Vagina (tissue), 2 donors: ENCODE measurements around the gene WDFY2. TPM values are rescaled to one million over a fixed set of nuclear protein-coding genes. Genes with fewer than 3 reads are reported as not detected.

Experiments used
- DNase-seq, 2 donors: peaks; one replicate each; pipeline ENCODE4 v3.0.0-alpha.2; 2017; ENCODE audit errors: extremely low spot score in 2 of 2
- H3K27ac ChIP-seq: fragments of 200-600 bp; sonication (generic); one replicate; pipeline ENCODE4 v1.5.1; 2019
- H3K27me3 ChIP-seq: fragments of 200-600 bp; sonication (generic); one replicate; pipeline ENCODE4 v1.5.1; 2019
- H3K36me3 ChIP-seq, 2 donors: fragments of 200-600 bp; sonication (generic); one replicate each; pipeline ENCODE4 v1.5.1; 2017 to 2019
- H3K4me1 ChIP-seq: fragments of 200-600 bp; sonication (generic); one replicate; pipeline ENCODE4 v1.5.1; 2019
- H3K4me3 ChIP-seq, 2 donors: fragments of 200-600 bp; sonication (generic); 1 replicate in 1 of 2; 2 replicates in 1 of 2; pipeline ENCODE4 v1.5.1; 2016 to 2019
- H3K9me3 ChIP-seq: fragments of 200-600 bp; sonication (generic); one replicate; pipeline ENCODE4 v1.5.1; 2019
- POLR2A ChIP-seq, 2 donors: fragments of 450-650 bp; IDR thresholded peaks; one replicate each; pipeline ENCODE4 v1.6.1; 2017; ENCODE audit warnings: antibody characterized with exemption in 2 of 2, mild to moderate bottlenecking in 2 of 2, moderate library complexity in 2 of 2
- POLR2AphosphoS5 ChIP-seq, 2 donors: sonication (generic); formaldehyde crosslinking; IDR thresholded peaks; one replicate each; pipeline ENCODE4 v1.9.0; 2017; ENCODE audit warnings: antibody characterized with exemption in 2 of 2, mild to moderate bottlenecking in 2 of 2, low read depth in 1 of 2; ENCODE audit not compliant: insufficient read depth in 1 of 2
- intact Hi-C: fragments of 100-400 bp; cut with DNase I; formaldehyde crosslinking; loops from one replicate; pipeline ENCODE4 v1.15.1; 2023
- total RNA-seq: library from RNA; depleted of rRNA; stranded (reverse); fragments of >200 nt; gene quantifications from one replicate; pipeline ENCODE4 v1.2.3, GENCODE V29; 2016
- TF ChIP-seq, protein P1 (sequence below), 3 experiments: fragments of 450-650 bp in 2 of 3; fragments of 200-600 bp in 1 of 3; sonication (generic) in 1 of 3; IDR thresholded peaks; one replicate each; pipeline ENCODE4 v1.5.1; 2017 to 2019; ENCODE audit warnings: antibody characterized with exemption in 3 of 3, mild to moderate bottlenecking in 2 of 3, moderate library complexity in 2 of 3

Gene WDFY2
- total RNA-seq, 1 donor from 2014 or later: 26.3 TPM

DNA sequence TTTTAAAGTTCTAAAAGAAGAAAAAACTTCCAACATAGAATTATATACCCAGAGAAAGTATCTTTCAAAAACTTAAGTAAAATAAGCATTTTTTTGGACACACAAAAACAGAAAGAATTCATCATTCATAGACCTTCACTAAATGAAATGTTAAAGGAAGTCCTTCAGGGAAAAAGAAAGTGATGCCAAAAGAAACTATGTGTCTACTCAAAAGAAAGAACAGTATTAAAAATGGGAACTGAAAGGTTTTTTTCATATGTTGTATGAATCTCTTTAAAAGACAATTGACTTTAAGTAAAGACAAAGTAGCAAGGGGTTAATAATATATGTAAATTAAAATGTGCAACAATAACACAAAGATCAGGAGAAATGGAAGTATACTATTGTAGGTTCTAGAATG is 123.2 kb downstream of the WDFY2 start:
- Histone ChIP-seq H3K4me1 (no peaks in the 10 kb centered on the region), H3K27me3 (no peaks in the 10 kb centered on the region), H3K9me3 (no peaks in the 10 kb centered on the region), H3K4me3 (no peak overlapping the region), H3K27ac (no peak overlapping the region), H3K36me3 (no peaks in the 10 kb centered on the region)
- intact Hi-C loops: loop anchor here (10.0 kb wide), 1 partner anchor 797 kb away; no protein-coding TSS in a partner anchor
- no peak for DNase-seq
- TF ChIP-seq, protein P1, sequence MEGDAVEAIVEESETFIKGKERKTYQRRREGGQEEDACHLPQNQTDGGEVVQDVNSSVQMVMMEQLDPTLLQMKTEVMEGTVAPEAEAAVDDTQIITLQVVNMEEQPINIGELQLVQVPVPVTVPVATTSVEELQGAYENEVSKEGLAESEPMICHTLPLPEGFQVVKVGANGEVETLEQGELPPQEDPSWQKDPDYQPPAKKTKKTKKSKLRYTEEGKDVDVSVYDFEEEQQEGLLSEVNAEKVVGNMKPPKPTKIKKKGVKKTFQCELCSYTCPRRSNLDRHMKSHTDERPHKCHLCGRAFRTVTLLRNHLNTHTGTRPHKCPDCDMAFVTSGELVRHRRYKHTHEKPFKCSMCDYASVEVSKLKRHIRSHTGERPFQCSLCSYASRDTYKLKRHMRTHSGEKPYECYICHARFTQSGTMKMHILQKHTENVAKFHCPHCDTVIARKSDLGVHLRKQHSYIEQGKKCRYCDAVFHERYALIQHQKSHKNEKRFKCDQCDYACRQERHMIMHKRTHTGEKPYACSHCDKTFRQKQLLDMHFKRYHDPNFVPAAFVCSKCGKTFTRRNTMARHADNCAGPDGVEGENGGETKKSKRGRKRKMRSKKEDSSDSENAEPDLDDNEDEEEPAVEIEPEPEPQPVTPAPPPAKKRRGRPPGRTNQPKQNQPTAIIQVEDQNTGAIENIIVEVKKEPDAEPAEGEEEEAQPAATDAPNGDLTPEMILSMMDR (IDR thresholded peaks at IDR 0.05): no peak
- TF ChIP-seq POLR2A (IDR thresholded peaks at IDR 0.05) (no peak), POLR2AphosphoS5 (IDR thresholded peaks at IDR 0.05; ENCODE audit: insufficient read depth in 1 of 2, low read depth in 1 of 2) (no peak)

DNA sequence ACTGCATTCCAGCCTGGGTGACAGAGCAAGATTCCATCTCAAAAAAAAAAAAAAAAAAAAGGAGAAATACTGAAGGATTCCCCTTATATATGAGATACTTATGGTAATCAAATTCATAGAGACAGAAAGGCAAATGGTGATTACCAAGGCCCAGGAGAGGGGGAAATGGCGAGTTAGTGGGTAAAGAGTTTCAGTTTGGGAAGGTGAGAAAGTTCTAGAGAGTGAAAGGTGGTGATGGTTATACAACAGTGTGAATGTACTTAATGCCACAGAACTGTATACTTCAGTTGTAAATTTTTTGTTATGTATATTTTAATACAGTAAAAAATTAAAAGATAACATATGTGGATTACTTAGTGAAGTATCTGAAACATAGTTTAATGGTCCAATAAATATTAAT is 129.5 kb downstream of the WDFY2 start:
- H3K27me3 ChIP-seq: no peaks in the 10 kb centered on the region
- no peak for DNase-seq
- intact Hi-C loops: no loop called here
- no peaks in the 10 kb centered on the region for H3K4me1 ChIP-seq
- TF ChIP-seq POLR2AphosphoS5 (IDR thresholded peaks at IDR 0.05; ENCODE audit: insufficient read depth in 1 of 2, low read depth in 1 of 2): no peak
- TF ChIP-seq, protein P1 (IDR thresholded peaks at IDR 0.05): no peak
- TF ChIP-seq POLR2A (IDR thresholded peaks at IDR 0.05): no peak
- peaks cover 0 to 3% of the 10 kb centered on the region in 2 donors for H3K36me3 ChIP-seq
- H3K9me3 ChIP-seq: no peaks in the 10 kb centered on the region
- H3K4me3 ChIP-seq: no peak overlapping the region
- no peak overlapping the region for H3K27ac ChIP-seq

DNA sequence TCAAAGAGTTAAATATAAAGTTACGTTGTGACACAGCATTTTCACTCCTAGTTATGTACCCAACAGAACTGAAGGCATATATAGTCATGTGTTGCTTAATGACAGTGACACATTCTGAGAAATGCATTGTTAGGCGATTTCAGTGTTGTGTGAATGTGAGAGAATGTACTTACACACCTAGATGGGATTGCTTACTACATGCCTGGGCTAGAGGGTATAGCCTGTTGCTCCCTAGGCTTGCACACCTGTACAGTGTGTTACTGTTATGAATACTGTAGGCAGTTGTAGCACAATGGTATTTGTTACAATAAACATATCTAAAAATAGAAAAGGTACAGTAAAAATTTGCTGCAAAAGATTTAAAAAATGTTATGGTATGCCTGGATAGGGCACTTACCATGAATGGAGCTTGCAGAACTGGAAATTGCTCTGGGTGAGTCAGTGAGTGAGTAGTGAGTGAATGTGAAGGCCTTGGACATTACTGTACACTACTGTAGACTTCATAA is 130.5 kb downstream of the WDFY2 start:
- intact Hi-C loops: no loop called here
- H3K27ac ChIP-seq: peak overlapping the region; percentile 30
- peak in 1 of 2 donors; percentile 33 for TF ChIP-seq POLR2AphosphoS5 (IDR thresholded peaks at IDR 0.05; ENCODE audit: insufficient read depth in 1 of 2, low read depth in 1 of 2)
- TF ChIP-seq POLR2A (IDR thresholded peaks at IDR 0.05): no peak
- no peak overlapping the region for H3K4me3 ChIP-seq
- peaks cover 0 to 3% of the 10 kb centered on the region in 2 donors for H3K36me3 ChIP-seq
- no peaks in the 10 kb centered on the region for H3K9me3 ChIP-seq
- no peaks in the 10 kb centered on the region for H3K4me1 ChIP-seq
- H3K27me3 ChIP-seq: no peaks in the 10 kb centered on the region
- DNase-seq: no peak

DNA sequence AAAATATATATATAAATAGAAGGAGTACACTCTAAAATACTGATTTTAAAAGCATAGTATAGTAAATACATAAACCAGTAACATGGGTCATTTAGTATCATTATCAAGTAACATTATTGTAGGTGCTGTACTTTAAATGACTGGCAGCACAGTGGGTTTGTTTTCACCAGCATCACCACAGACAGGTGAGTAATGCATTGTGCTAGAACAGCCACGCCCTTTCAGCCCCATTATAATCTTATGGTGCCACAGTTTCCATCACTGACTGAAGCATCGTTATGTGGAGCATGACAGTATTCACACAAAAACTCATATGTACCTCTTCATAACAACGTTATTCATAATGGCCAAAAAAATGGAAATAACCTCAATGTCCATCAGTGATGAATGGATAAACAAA is 131.4 kb downstream of the WDFY2 start:
- Histone ChIP-seq H3K4me1 (peaks cover under 1% of the 10 kb centered on the region), H3K36me3 (peaks cover 0 to 3% of the 10 kb centered on the region in 2 donors), H3K4me3 (no peak overlapping the region), H3K9me3 (no peaks in the 10 kb centered on the region), H3K27me3 (no peaks in the 10 kb centered on the region), H3K27ac (no peak overlapping the region)
- DNase-seq: no peak
- TF ChIP-seq, protein P1 (IDR thresholded peaks at IDR 0.05): no peak
- TF ChIP-seq POLR2AphosphoS5 (IDR thresholded peaks at IDR 0.05; ENCODE audit: insufficient read depth in 1 of 2, low read depth in 1 of 2) (peak in 1 of 2 donors; percentile 16), POLR2A (IDR thresholded peaks at IDR 0.05) (no peak)
- intact Hi-C loops: no loop called here

DNA sequence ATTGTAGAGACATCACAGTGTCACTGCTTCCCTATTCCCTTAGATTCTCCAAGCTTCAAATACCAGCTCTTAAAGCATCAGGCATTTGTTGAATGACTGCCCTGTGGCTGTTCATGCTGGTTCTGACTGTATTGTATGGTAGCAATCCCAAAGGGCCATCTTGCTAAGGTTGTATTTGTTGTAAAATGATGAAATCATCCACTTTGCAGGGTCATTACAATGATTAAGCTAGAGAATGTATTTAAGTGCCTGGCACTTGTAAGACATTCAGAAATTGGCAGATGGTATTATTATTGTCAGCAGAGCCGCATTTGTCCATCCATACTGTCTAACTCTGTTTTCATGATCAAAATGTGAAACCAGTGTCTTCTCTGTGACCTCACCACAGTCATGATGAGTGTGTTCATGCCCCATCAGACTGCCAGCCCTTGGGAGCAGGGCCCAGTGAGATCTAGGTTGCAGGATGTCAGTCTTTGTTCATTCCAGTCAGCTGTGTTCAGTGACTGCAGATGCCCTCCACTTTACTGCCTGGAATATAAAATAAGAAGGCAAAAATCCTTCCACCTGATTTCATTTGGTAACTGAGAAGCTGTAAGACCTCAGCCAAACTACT is 133.6 kb downstream of the WDFY2 start:
- peaks cover 0 to 3% of the 10 kb centered on the region in 2 donors for H3K36me3 ChIP-seq
- no peaks in the 10 kb centered on the region for H3K9me3 ChIP-seq
- no peak overlapping the region for H3K27ac ChIP-seq
- H3K4me3 ChIP-seq: no peak overlapping the region
- no peak for DNase-seq
- TF ChIP-seq, protein P1 (IDR thresholded peaks at IDR 0.05): no peak
- TF ChIP-seq POLR2AphosphoS5 (IDR thresholded peaks at IDR 0.05; ENCODE audit: insufficient read depth in 1 of 2, low read depth in 1 of 2) (no peak), POLR2A (IDR thresholded peaks at IDR 0.05) (no peak)
- no peaks in the 10 kb centered on the region for H3K27me3 ChIP-seq
- intact Hi-C loops: no loop called here
- peaks cover 12% of the 10 kb centered on the region for H3K4me1 ChIP-seq
